ENCODE measurements around the gene ARHGAP24.

DNA sequence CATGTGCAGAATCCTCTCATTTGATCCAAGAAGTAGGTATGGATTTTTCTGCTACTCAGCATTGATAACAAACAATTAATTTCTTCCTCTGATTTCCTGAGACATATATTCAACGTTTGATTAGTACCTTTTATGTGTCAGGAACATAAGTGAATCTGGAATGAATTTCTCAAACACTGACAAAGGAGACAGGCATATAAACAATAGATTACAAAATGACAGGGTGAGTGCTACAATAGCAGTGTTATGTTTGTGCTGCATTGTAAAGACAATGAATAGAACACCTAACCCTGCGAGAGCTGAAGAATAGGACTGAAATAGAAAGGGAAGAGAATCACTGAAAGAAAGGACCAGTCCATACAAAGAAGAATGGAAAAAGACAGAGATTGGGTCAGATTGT, 52.9 kb downstream of the ARHGAP24 start:
- no peak for TF ChIP-seq POLR2A (IDR thresholded peaks at IDR 0.05; ENCODE audit: borderline replicate concordance, extremely low read depth, insufficient read depth, insufficient read length)
- TF ChIP-seq, protein P1, sequence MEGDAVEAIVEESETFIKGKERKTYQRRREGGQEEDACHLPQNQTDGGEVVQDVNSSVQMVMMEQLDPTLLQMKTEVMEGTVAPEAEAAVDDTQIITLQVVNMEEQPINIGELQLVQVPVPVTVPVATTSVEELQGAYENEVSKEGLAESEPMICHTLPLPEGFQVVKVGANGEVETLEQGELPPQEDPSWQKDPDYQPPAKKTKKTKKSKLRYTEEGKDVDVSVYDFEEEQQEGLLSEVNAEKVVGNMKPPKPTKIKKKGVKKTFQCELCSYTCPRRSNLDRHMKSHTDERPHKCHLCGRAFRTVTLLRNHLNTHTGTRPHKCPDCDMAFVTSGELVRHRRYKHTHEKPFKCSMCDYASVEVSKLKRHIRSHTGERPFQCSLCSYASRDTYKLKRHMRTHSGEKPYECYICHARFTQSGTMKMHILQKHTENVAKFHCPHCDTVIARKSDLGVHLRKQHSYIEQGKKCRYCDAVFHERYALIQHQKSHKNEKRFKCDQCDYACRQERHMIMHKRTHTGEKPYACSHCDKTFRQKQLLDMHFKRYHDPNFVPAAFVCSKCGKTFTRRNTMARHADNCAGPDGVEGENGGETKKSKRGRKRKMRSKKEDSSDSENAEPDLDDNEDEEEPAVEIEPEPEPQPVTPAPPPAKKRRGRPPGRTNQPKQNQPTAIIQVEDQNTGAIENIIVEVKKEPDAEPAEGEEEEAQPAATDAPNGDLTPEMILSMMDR (IDR thresholded peaks at IDR 0.05 in 2 of 3, conservative IDR thresholded peaks at IDR 0.05 in 1 of 3; ENCODE audit: borderline replicate concordance in 1 of 3, insufficient read depth in 1 of 3, low read depth in 2 of 3, low read length in 2 of 3) = no peak
- no peak for TF ChIP-seq YY1 (IDR thresholded peaks at IDR 0.05; ENCODE audit: extremely low read depth, insufficient replicate concordance, low read depth, low read length)
